Osteocyte (in vitro differentiated cells): ENCODE results near the gene FAM72D. TPM values are rescaled to one million over a fixed set of nuclear protein-coding genes. Genes with fewer than 3 reads are reported as not detected.

Experiments
- total RNA-seq: library from RNA; stranded (reverse); gene quantifications from 2 replicates; pipeline ENCODE4 v1.2.1, GENCODE V29; 2021

FAM72D gene
- total RNA-seq, 1 donor from 2014 or later, result 0.73 TPM

Other genes with a start within 250 kb of the FAM72D start
- gene SRGAP2B, start 646 bp upstream of the FAM72D start, total RNA-seq, result 43.1 and 44.7 TPM in 2 replicates
- gene PPIAL4D, start 146.2 kb downstream of the FAM72D start, total RNA-seq, result not detected in 2 replicates